Stomach smooth muscle (tissue), 2 donors: ENCODE results near the gene EIF4E.
"Not testable (repeated sequence)": the region's sequence is repeated elsewhere in the genome, so short reads cannot be mapped to it uniquely, and the experiment has no call there.

Experiments used
- H3K27ac ChIP-seq: one replicate; pipeline ENCODE4 v1.7.0; 2013; ENCODE audit warnings: mild to moderate bottlenecking, low read length, inconsistent platforms
- H3K27me3 ChIP-seq, 2 donors: one replicate each; pipeline ENCODE4 v1.7.0; 2013; ENCODE audit warnings: low read length in 2 of 2; ENCODE audit not compliant: insufficient read depth in 2 of 2, control insufficient read depth in 1 of 2
- H3K36me3 ChIP-seq, 2 donors: one replicate each; pipeline ENCODE4 v1.7.0; 2013; ENCODE audit warnings: low read length in 2 of 2; ENCODE audit not compliant: control insufficient read depth in 2 of 2, insufficient read depth in 2 of 2
- H3K4me1 ChIP-seq: one replicate; pipeline ENCODE4 v1.7.0; 2013; ENCODE audit warnings: low read length; ENCODE audit not compliant: control insufficient read depth, insufficient read depth
- H3K4me3 ChIP-seq, 2 donors: one replicate each; pipeline ENCODE4 v1.7.0; 2013; ENCODE audit warnings: low read length in 2 of 2
- H3K9ac ChIP-seq, 2 donors: one replicate each; pipeline ENCODE4 v1.7.0; 2013; ENCODE audit warnings: low read length in 2 of 2, mild to moderate bottlenecking in 1 of 2
- H3K9me3 ChIP-seq, 2 donors: one replicate each; pipeline ENCODE4 v1.7.0; 2013; ENCODE audit warnings: low read length in 2 of 2; ENCODE audit not compliant: control insufficient read depth in 2 of 2
- donor health status: healthy.
- donor health status: Pancreatic carcinoma.

The EIF4E gene

DNA sequence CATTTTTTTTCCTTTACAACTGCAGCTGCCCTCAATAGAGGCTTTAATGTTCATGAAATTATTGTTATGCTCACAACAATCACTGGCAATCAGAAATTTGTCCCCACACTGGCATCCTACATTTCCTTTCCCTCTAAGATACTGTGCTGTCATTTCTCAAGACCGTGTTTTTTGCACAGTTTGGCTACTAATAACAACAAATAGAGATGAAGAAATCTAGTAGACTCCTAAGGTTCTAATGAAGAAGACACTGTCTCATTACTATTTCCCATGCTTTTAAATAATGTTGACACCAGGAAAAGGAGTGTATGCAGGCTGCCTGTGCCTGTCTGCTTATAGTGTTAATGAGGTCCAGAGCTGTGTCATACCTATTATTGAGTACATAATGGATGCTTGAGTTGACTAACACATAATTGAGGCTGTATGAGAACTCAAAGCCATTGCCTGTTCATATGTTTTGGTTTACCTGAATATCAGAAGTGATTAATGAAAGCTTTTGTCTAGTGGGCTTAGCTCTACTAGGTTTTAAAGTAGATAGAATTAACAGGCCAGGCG, 1.5 kb upstream of the EIF4E start:
- H3K27me3 ChIP-seq: no peaks in the 10 kb centered on the region
- peak overlapping the region; percentile 90 for H3K27ac ChIP-seq
- peaks cover 6% of the 10 kb centered on the region for H3K4me1 ChIP-seq
- H3K4me3 ChIP-seq: peak overlapping the region in 1 of 2 donors; percentile 97
- H3K9ac ChIP-seq: peak overlapping the region in 1 of 2 donors; percentile 76
- H3K9me3 ChIP-seq: no peaks in the 10 kb centered on the region
- no peaks in the 10 kb centered on the region for H3K36me3 ChIP-seq

GRCh38 chr4:98929341-98930267, 671 bp upstream of the EIF4E start:
- H3K4me3 ChIP-seq: peak overlapping the region; percentile 76 to 97
- H3K27ac ChIP-seq: peak overlapping the region; percentile 90
- peaks cover 6% of the 10 kb centered on the region for H3K4me1 ChIP-seq
- H3K36me3 ChIP-seq: no peaks in the 10 kb centered on the region
- H3K27me3 ChIP-seq: no peaks in the 10 kb centered on the region
- no peaks in the 10 kb centered on the region for H3K9me3 ChIP-seq
- H3K9ac ChIP-seq: peak overlapping the region; percentile 76 to 95

DNA sequence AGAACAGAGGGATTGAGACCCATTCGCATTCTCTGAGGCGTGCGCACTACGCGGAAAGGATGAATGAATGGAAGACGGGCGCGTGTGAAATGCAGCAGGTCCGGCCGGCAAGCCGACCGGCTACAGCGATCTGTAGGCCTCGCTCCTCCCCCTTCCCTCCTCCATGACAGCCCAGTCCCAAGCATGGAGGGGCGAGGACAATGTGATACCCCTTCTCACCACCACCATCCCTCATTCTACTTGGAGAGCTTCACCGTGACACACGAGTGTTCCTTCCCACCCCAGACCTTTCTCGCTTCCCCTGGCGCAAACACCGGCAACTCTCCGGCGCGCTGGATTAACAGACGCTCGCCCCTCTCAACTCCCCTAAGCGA, 815 bp downstream of the EIF4E start:
- no peaks in the 10 kb centered on the region for H3K9me3 ChIP-seq

GRCh38 chr4:98926257-98926656, 2.7 kb downstream of the EIF4E start:
- not testable (repeated sequence) for H3K27me3 ChIP-seq, H3K9ac ChIP-seq, H3K9me3 ChIP-seq, H3K4me3 ChIP-seq, H3K36me3 ChIP-seq, H3K27ac ChIP-seq, H3K4me1 ChIP-seq

More for the DNA sequence above, 815 bp downstream of the EIF4E start:
- Histone ChIP-seq H3K9ac (peak overlapping the region; percentile 85 to 87), H3K4me1 (peaks cover 6% of the 10 kb centered on the region), H3K36me3 (no peaks in the 10 kb centered on the region), H3K4me3 (peak overlapping the region; percentile 92 to 97), H3K27ac (peak overlapping the region; percentile 90), H3K27me3 (no peaks in the 10 kb centered on the region)

DNA sequence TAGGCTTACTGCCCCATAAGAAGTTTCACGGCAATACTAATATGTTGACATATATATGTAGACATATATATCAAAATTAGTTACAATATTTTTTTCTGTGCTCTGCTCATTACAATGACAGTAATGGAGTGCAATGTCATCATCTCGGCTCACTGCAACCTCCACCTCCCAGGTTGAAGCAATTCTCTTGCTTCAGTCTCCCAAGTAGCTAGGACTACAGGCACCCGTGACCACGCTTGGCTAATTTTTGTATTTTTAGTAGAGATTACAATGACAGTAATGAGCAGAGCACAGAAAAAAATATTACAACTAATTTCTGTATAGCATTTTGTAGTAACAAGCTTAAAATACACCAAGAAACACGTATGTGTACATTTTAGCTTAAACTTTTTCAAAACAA, 7.6 kb downstream of the EIF4E start:
- Histone ChIP-seq H3K9ac (no peak overlapping the region), H3K4me3 (no peak overlapping the region), H3K36me3 (no peaks in the 10 kb centered on the region), H3K4me1 (peaks cover 2% of the 10 kb centered on the region), H3K27ac (no peak overlapping the region), H3K27me3 (no peaks in the 10 kb centered on the region), H3K9me3 (no peaks in the 10 kb centered on the region)

GRCh38 chr4:98919996-98920395, 8.9 kb downstream of the EIF4E start:
- Histone ChIP-seq H3K36me3 (no peaks in the 10 kb centered on the region), H3K9me3 (no peaks in the 10 kb centered on the region), H3K27me3 (no peaks in the 10 kb centered on the region), H3K4me3 (no peak overlapping the region), H3K4me1 (peaks cover 2% of the 10 kb centered on the region), H3K9ac (no peak overlapping the region), H3K27ac (no peak overlapping the region)

DNA sequence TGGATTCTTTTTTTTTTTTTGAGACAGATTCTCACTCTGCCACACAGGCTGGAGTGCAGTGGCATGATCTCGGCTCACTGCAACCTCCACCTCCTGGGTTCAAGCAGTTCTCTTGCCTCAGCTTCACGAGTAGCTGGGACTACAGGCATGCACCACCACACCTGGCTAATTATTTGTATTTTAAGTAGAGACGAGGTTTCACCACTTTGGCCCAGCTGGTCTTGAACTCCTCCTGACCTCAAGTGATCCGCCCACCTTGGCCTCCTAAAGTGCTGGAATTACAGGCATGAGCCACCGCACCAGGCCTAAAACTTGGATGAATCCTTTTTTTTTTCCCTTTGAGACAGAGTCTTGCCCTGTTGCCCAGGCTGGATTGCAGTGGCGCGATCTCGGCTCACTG, 18.2 kb downstream of the EIF4E start:
- H3K9me3 ChIP-seq, H3K4me3 ChIP-seq, H3K36me3 ChIP-seq, H3K9ac ChIP-seq, H3K27ac ChIP-seq, H3K4me1 ChIP-seq, H3K27me3 ChIP-seq: not testable (repeated sequence)

- no peaks in the 10 kb centered on the region for H3K9me3 ChIP-seq
- H3K9ac ChIP-seq: no peak overlapping the region
- H3K27me3 ChIP-seq: no peaks in the 10 kb centered on the region
- H3K4me1 ChIP-seq: no peaks in the 10 kb centered on the region
- H3K4me3 ChIP-seq: no peak overlapping the region
- no peaks in the 10 kb centered on the region for H3K36me3 ChIP-seq
- no peak overlapping the region for H3K27ac ChIP-seq
These were observed 19.1 kb downstream of the EIF4E start for GRCh38 chr4:98909646-98910401.

DNA sequence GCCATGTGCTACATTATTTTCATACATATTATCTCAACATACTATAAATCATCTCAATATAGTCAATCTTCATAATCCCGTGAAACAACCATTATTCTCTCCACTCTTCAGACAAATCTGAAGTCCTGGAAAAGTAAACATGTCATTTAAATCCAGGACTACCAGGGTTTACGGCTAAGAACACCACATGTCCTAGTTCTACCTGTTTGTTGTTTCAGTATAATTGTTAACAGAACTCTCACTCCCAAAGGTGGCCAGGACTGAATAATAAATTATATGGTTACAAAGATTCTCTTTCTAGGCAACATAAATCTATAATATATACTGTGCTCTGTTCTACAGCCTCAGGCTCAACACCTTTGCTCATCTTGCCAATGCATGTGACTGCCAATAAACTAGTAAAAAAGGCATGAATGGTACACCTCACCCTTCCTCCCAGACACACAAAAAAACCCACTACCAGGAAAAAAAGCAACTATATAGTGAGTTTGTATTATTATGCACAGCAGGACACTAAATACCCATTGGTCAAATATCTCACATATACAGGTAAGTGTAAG, 20.1 kb downstream of the EIF4E start:
- Histone ChIP-seq H3K4me1 (no peaks in the 10 kb centered on the region), H3K4me3 (no peak overlapping the region), H3K27me3 (no peaks in the 10 kb centered on the region), H3K36me3 (no peaks in the 10 kb centered on the region), H3K9ac (no peak overlapping the region), H3K9me3 (no peaks in the 10 kb centered on the region), H3K27ac (no peak overlapping the region)

DNA sequence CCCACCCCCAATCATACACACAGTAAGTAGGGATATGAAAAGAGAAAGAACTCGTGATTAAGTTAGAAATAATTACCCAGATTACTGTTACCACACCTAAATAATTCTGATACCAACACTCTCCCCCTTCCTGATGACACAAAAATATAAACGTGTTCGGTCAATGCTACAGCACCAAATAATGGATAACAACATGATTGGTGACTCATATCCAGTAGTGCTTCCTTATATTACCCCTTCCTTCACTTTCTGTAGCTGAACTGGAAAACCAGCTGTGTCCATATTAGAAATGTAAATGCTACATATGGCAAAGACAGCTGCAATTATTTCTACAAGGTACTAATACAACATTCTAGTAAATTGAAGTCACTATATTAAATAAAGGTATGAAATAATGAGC, 20.8 kb downstream of the EIF4E start:
- H3K9ac ChIP-seq: no peak overlapping the region
- H3K27me3 ChIP-seq: no peaks in the 10 kb centered on the region
- no peaks in the 10 kb centered on the region for H3K4me1 ChIP-seq
- no peaks in the 10 kb centered on the region for H3K36me3 ChIP-seq
- H3K9me3 ChIP-seq: no peaks in the 10 kb centered on the region
- no peak overlapping the region for H3K4me3 ChIP-seq
- no peak overlapping the region for H3K27ac ChIP-seq
